CMK (cell line): ENCODE results near the gene SMIM22.

Experiments used
- DNase-seq: peaks from one replicate; pipeline ENCODE4 v3.0.0-alpha.2; 2010; ENCODE audit warnings: low read depth

SMIM22 gene

GRCh38 chr16:4814542-4815173 is 19.5 kb downstream of the SMIM22 start:
- no peak for DNase-seq

GRCh38 chr16:4820652-4821051 is 25.5 kb downstream of the SMIM22 start:
- DNase-seq, result no peak

- no peak for DNase-seq
These were observed 30.0 kb downstream of the SMIM22 start for GRCh38 chr16:4825196-4825595.

- no peak for DNase-seq
These were observed 31.4 kb downstream of the SMIM22 start for GRCh38 chr16:4826526-4826925.

- no peak for DNase-seq
These were observed 31.8 kb downstream of the SMIM22 start for GRCh38 chr16:4826980-4827379.

GRCh38 chr16:4828567-4829321 is 33.6 kb downstream of the SMIM22 start:
- no peak for DNase-seq

- no peak for DNase-seq
These were observed 35.2 kb downstream of the SMIM22 start for GRCh38 chr16:4830408-4830807.

- DNase-seq, result no peak
These were observed 36.4 kb downstream of the SMIM22 start for GRCh38 chr16:4831616-4832015.

- DNase-seq, result no peak
These were observed 37.7 kb downstream of the SMIM22 start for GRCh38 chr16:4832698-4833343.

GRCh38 chr16:4833584-4833983 is 38.4 kb downstream of the SMIM22 start:
- DNase-seq, result no peak

GRCh38 chr16:4836727-4837126 is 41.6 kb downstream of the SMIM22 start:
- no peak for DNase-seq

- DNase-seq, result no peak
These were observed 42.7 kb downstream of the SMIM22 start for GRCh38 chr16:4837733-4838501.

GRCh38 chr16:4839942-4840341 is 44.8 kb downstream of the SMIM22 start:
- DNase-seq, result no peak

- no peak for DNase-seq
These were observed 45.8 kb downstream of the SMIM22 start for GRCh38 chr16:4840984-4841383.
